H1 (cell line): ENCODE results near the gene TRABD2B. TPM values are rescaled to one million over a fixed set of nuclear protein-coding genes. Genes with fewer than 3 reads are reported as not detected.

Experiments used
- EP300 ChIP-seq, 2 experiments: IDR thresholded peaks; 1 replicate in 1 of 2; 2 replicates in 1 of 2; pipeline ENCODE4 v1.6.1; 2011 to 2012; ENCODE audit warnings: low read depth in 2 of 2, low read length in 2 of 2, mild to moderate bottlenecking in 2 of 2, borderline replicate concordance in 1 of 2, inconsistent platforms in 1 of 2, moderate library complexity in 1 of 2
- KDM5A ChIP-seq: fragments of 200-600 bp; IDR thresholded peaks from 2 replicates; pipeline ENCODE4 v1.7.1; 2012; ENCODE audit warnings: mild to moderate bottlenecking, low read length, inconsistent platforms, mixed read lengths
- SP4 ChIP-seq: IDR thresholded peaks from 2 replicates; pipeline ENCODE4 v1.6.1; 2012; ENCODE audit warnings: low read length, inconsistent platforms
- polyA plus RNA-seq, 7 experiments: library from polyadenylated mRNA; depleted of rRNA in 3 of 7; stranded (reverse) in 5 of 7; unstranded in 2 of 7; fragments of >200 nt in 5 of 7; fragments of 200-250 nt in 2 of 7; gene quantifications; 1 replicate in 5 of 7; 2 replicates in 1 of 7; 4 replicates in 1 of 7; pipeline versions ENCODE4 v1.2.1 to v1.2.3, GENCODE V29; 2011 to 2013; ENCODE audit warnings: missing spikeins in 2 of 7, mixed read lengths in 2 of 7
- total RNA-seq: library from RNA; stranded (reverse); fragmentation: NEBNext Ultra II Directional; extraction: Animal tissue kit (Norgen Biotek cat#: 25700); gene quantifications from 2 replicates; pipeline ENCODE4 v1.2.1, GENCODE V29; 2021
- TF ChIP-seq, protein P1 (sequence below): IDR thresholded peaks from 2 replicates; pipeline ENCODE4 v1.6.1; 2011; ENCODE audit warnings: low read depth, mild to moderate bottlenecking, low read length; ENCODE audit not compliant: insufficient read depth

The TRABD2B gene
- total and polyA plus RNA-seq, 2 of the 8 experiments (the other 6 are each of a cell fraction or from before 2014, with no cell fraction given) = 0.95 to 3.4 TPM

DNA sequence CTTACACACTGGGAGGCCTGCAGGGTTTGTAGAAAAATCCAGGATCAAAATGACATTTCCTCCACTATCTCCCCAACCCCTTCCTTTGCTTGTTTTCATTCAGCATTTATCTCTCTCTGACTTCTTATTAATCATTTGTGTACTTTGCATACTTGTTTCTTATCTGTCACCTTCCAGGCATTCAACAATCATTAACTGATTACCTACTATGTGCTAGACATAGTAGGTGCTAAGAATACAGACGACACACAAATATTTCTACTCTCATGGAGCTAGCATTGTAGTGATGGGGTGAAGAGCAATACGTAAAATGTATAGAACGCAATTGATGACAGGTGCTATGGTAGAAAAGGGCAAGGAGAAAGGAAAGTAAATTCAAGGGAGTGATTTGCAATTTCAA is 20.9 kb downstream of the TRABD2B start (continued):
- TF ChIP-seq EP300 (IDR thresholded peaks at IDR 0.05; ENCODE audit: borderline replicate concordance in 1 of 2, low read depth in 2 of 2, low read length in 2 of 2) (no peak), SP4 (no peak), KDM5A (no peak)
- TF ChIP-seq, protein P1, sequence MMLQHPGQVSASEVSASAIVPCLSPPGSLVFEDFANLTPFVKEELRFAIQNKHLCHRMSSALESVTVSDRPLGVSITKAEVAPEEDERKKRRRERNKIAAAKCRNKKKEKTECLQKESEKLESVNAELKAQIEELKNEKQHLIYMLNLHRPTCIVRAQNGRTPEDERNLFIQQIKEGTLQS = no peak
